PC-3 (cell line): ENCODE results near the gene FMNL1.

Source experiments
- EZH2 ChIP-seq: fragments of 300-600 bp; sonication (generic); IDR thresholded peaks from one replicate; pipeline ENCODE4 v1.6.1; 2017; ENCODE audit warnings: antibody characterized with exemption, mild to moderate bottlenecking, low read length; ENCODE audit not compliant: unreplicated experiment
- TF ChIP-seq, protein P1 (sequence below): fragments of 300-600 bp; sonication (generic); conservative IDR thresholded peaks from 2 replicates; pipeline ENCODE4 v1.5.1; 2017; ENCODE audit warnings: antibody characterized with exemption, low read depth, mild to moderate bottlenecking, low read length

- TF ChIP-seq, protein P1, sequence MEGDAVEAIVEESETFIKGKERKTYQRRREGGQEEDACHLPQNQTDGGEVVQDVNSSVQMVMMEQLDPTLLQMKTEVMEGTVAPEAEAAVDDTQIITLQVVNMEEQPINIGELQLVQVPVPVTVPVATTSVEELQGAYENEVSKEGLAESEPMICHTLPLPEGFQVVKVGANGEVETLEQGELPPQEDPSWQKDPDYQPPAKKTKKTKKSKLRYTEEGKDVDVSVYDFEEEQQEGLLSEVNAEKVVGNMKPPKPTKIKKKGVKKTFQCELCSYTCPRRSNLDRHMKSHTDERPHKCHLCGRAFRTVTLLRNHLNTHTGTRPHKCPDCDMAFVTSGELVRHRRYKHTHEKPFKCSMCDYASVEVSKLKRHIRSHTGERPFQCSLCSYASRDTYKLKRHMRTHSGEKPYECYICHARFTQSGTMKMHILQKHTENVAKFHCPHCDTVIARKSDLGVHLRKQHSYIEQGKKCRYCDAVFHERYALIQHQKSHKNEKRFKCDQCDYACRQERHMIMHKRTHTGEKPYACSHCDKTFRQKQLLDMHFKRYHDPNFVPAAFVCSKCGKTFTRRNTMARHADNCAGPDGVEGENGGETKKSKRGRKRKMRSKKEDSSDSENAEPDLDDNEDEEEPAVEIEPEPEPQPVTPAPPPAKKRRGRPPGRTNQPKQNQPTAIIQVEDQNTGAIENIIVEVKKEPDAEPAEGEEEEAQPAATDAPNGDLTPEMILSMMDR: no peak
- no peak for TF ChIP-seq EZH2
These were observed 4.4 kb downstream of the FMNL1 start for GRCh38 chr17:45225964-45226530.
